GM11168 (cell line): ENCODE data around the gene PGM2.
"Not testable (repeated sequence)": the region's sequence is repeated elsewhere in the genome, so short reads cannot be mapped to it uniquely, and the experiment has no call there.

ENCODE experiments used
- in situ Hi-C: fragments of 300-500 bp; cut with MboI; formaldehyde crosslinking; loops from one replicate; pipeline ENCODE4 v1.12.0; 2022; ENCODE audit warnings: low sequenced_read_pairs; ENCODE audit not compliant: unreplicated experiment

PGM2 gene

GRCh38 chr4:37816006-37816405 is 10.5 kb upstream of the PGM2 start:
- in situ Hi-C loops, result loop anchor here (5.0 kb wide), 1 partner anchor 216 kb away; no protein-coding TSS in a partner anchor

GRCh38 chr4:37816719-37817118 is 9.8 kb upstream of the PGM2 start:
- in situ Hi-C loops, result loop anchor here (5.0 kb wide), 1 partner anchor 216 kb away; no protein-coding TSS in a partner anchor

GRCh38 chr4:37818752-37819151 is 7.7 kb upstream of the PGM2 start:
- in situ Hi-C loops, result loop anchor here (5.0 kb wide), 1 partner anchor 214 kb away; no protein-coding TSS in a partner anchor

GRCh38 chr4:37820458-37820857 is 6.0 kb upstream of the PGM2 start:
- in situ Hi-C loops, result not testable (repeated sequence)

GRCh38 chr4:37821953-37822605 is 4.4 kb upstream of the PGM2 start:
- in situ Hi-C loops, result no loop called here

- in situ Hi-C loops, result not testable (repeated sequence)
These were observed 985 bp upstream of the PGM2 start for GRCh38 chr4:37825501-37825900.

- in situ Hi-C loops, result no loop called here
These were observed 555 bp upstream of the PGM2 start for GRCh38 chr4:37825968-37826294.

- in situ Hi-C loops, result no loop called here
These were observed 672 bp downstream of the PGM2 start for GRCh38 chr4:37827030-37827685.

GRCh38 chr4:37827802-37828321 is 1.4 kb downstream of the PGM2 start:
- in situ Hi-C loops, result no loop called here

GRCh38 chr4:37828843-37829242 is 2.4 kb downstream of the PGM2 start:
- in situ Hi-C loops, result no loop called here

- in situ Hi-C loops, result no loop called here
These were observed 4.2 kb downstream of the PGM2 start for GRCh38 chr4:37830640-37831039.

- in situ Hi-C loops, result no loop called here
These were observed 8.5 kb downstream of the PGM2 start for GRCh38 chr4:37835031-37835430.

- in situ Hi-C loops, result no loop called here
These were observed 9.3 kb downstream of the PGM2 start for GRCh38 chr4:37835806-37836205.

- in situ Hi-C loops, result no loop called here
These were observed 9.8 kb downstream of the PGM2 start for GRCh38 chr4:37836274-37836673.

GRCh38 chr4:37836838-37837440 is 10.5 kb downstream of the PGM2 start:
- in situ Hi-C loops, result no loop called here

GRCh38 chr4:37837446-37837845 is 11.0 kb downstream of the PGM2 start:
- in situ Hi-C loops, result no loop called here

GRCh38 chr4:37839426-37839825 is 12.9 kb downstream of the PGM2 start:
- in situ Hi-C loops, result no loop called here

GRCh38 chr4:37844204-37844603 is 17.7 kb downstream of the PGM2 start:
- in situ Hi-C loops, result no loop called here

GRCh38 chr4:37845201-37845600 is 18.7 kb downstream of the PGM2 start:
- in situ Hi-C loops, result no loop called here

GRCh38 chr4:37847311-37847884 is 20.9 kb downstream of the PGM2 start:
- in situ Hi-C loops, result no loop called here

- in situ Hi-C loops, result no loop called here
These were observed 25.9 kb downstream of the PGM2 start for GRCh38 chr4:37852376-37852775.
